Brain pericyte (primary cell): ENCODE data around the gene BDH1.
"Not testable (repeated sequence)": the region's sequence is repeated elsewhere in the genome, so short reads cannot be mapped to it uniquely, and the experiment has no call there.

ENCODE experiments used
- DNase-seq: peaks from one replicate; pipeline ENCODE4 v3.0.0-alpha.2; 2012; ENCODE audit warnings: low read depth, low spot score

The BDH1 gene, protein sequence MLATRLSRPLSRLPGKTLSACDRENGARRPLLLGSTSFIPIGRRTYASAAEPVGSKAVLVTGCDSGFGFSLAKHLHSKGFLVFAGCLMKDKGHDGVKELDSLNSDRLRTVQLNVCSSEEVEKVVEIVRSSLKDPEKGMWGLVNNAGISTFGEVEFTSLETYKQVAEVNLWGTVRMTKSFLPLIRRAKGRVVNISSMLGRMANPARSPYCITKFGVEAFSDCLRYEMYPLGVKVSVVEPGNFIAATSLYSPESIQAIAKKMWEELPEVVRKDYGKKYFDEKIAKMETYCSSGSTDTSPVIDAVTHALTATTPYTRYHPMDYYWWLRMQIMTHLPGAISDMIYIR

DNA sequence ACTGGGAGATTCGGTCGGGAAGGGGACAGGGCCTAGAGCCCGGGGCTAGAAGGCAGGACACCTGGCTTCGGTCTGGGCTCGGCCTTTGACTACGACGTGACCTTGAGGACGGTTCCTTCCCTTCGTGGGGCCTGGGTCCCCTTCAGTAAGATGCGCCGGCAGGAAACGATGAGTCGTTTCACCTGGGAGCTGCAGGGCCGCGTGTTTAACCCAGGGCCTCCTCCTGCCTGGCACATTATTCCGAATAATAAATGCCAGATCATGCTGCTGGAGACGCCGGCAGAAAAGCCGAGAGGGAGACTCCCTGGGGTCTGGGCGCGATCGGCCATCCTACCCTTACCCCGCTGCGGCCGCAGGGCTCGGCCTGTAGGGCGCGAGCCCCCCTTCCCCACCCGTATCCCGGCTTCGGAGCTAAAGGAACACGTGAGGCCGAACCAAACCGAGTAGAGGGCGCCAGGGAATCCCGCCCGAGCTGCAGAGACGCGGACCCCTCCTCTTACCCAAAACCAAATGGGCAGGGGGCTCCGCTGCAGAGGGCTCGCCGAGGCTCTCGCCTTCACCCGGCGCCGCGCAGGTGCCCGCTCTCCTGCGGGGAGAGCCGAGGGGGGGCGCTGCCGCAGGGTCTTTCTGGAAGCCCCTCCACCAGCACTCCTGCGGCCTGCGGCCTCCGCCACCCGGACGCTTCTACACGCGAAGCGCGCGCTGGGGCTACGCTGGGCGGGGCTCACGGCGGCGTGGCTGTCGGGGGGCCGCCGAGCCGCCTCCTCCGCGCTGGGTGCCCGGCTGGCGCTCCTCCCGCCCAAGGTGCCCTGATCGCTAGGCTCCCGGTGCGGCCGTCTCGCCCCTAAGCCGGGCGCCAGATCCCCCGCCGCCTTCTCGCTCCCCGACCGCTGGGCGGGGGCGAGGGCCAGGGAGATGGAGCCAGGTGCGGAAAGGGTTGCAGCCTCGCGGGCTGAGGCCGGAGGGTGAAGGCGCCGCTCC is at the start of gene BDH1:
TSS of gene BDH1 (minus strand) at position 688 of the 981 bp plus-strand sequence. CDS start 9,525 bp downstream, outside the sequence.
- no peak for DNase-seq

DNA sequence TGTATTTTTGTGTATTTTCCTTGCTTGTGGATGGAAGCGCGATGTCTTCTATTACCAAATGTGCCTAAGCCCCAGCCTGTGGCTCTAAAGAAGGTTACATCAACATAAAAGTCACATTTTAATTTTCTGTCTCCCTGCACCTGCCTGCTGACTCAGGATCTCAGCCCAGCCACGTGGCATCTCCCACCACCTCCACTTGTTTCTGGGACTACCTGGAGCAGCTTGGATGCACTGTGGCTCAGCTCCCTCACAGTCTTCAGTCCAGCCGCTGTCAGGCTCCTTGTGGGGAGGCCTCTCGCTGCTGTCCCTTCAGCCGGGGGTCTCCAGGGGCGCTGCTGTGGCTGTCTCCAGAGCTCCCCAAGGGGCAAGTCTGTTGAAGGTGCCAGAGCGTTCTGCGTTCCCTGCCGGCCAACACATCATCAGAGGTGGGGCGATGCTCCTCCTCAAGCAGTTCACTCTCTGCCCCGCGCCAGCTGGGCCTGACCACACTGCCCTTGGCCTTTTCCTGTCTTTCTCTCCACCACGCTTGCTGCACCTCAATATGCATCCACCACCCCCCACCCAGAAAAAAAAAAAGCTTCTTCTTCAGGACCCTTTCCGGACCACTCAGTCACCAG is 47.7 kb upstream of the BDH1 start:
- DNase-seq, result no peak

DNA sequence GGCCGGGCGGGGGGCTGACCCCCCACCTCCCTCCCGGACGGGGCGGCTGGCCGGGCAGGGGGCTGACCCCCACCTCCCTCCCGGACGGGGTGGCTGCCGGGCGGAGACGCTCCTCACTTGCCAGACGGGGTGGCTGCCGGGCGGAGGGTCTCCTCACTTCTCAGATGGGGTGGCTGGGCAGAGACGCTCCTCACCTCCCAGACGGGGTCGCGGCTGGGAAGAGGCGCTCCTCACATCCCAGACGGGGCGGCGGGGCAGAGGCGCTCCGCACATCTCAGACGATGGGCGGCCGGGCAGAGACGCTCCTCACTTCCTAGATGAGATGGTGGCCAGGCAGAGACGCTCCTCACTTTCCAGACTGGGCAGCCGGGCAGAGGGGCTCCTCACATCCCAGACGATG is 46.6 kb upstream of the BDH1 start:
- DNase-seq, result not testable (repeated sequence)

DNA sequence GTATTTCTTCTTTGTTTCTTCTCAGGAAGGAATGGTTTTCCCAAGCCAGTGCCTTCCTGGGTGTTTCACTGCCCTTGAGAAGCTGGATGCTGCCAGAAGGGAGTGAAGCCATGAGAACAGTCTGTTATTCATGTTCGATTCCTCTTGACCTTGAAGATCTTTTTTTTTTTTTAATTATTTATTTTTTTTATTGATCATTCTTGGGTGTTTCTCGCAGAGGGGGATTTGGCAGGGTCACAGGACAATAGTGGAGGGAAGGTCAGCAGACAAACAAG is 45.7 kb upstream of the BDH1 start:
- not testable (repeated sequence) for DNase-seq

DNA sequence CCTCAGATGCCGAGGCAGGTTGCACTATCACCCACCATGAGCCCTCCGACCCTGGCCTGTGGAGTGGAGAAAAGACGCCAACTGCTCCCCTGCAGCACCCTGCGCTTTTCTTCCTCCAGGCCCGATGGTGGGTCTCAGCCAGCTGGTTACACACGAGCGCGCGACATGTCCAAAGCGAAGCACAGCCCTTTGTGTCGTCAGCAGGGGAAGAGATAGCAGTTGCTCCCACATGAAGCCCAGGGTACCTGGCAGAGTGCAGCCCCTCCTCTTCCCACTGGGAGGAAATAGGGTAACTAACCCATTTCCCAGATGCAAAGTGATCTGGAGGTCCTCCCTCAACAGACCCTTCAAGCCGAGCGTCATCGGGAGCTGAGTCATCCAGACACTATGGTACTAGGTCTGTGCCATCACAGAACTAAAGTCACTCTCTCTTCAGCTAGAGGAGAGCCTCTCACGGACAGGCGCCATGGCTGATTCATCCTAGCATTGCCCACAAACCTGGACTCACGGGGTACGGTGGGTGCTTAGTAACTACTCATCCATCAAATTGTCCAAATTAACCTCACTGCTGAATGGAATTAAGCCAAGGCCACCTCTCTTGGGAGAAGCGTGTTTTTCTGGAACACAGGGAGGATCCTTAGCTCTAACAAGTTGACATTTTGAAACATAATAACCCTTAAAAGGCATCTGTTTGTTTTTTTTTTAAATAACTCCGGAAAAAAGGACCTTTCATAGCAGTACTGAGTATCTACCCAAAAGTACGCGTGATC is 45.2 kb upstream of the BDH1 start:
- DNase-seq, result no peak

DNA sequence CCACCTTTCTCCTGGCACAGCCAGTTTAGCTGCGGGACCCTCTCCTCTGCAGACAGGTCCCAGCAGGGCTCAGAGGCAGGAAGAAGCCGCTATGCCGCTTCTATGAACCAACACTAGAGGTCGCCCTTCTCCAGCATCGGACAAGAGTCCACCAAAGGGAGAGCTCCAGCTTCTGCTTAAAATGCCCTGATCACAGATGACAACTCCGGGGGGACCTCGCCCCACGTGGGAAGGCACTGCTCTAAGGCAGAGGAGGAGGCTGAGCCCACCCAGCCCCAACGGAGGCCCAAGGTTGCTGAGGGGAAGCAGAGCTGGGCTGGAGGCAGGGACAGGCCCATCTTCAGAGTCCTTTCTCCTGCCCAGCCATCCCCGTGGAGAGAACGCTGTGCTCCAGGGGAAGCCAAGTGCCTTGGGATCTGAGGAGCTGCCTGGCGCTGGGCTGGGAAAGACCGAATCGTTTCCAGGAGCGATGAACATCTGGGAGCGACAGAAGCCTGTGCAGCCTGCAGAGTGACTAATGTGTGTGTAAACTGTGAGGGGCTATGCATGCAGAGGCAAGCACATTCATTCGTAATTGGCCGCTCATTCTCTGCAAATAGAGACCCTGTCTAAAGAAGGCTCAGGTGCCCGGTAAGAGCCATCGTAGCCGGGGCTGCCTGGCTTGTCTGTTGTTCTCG is 43.5 kb upstream of the BDH1 start:
- peak; percentile 50 for DNase-seq

DNA sequence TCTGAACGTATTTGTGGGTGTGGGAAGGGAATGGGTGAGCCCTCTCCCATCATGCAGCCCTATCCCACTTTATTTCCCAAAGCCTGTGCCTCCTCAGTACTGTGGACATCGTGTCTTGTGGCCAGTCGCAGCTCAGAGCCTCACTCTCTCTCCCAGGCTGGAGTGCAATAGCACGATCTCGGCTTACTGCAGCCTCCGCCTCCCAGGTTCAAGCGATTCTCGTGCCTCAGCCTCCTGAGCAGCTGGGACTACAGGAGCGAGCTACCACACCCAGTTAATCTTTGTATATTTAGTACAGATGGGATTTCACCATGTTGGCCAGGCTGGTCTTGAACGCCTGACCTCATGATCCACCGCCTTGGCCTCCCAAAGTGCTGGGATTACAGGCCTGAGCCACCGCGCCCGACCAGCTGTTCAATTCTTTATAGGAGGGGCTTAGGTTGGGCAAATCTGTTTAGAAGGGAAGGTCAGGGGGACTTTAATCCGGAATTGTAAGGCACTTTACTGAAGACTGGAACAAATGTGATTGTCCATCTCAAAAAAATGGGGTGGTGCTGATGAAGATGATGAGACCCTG is 42.7 kb upstream of the BDH1 start:
- no peak for DNase-seq

DNA sequence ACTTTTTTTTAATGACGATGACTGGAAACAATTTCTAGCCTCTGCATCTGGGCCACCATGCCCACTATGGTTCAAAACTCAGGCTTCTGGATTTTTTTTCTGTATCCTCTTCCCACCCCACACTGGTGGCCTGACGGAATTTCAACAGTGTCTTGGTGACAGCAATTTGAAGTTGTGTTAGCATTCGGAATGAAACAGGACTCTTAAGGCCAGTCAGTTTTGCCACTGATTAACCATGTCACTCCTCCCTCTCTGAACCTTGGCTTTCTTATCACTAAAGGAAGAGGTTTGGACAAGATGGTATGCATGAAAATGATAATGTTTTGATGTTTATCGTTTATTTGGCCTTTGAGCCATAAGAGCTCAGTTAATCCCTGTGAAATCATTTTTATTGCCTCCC is 41.6 kb upstream of the BDH1 start:
- DNase-seq, result no peak

DNA sequence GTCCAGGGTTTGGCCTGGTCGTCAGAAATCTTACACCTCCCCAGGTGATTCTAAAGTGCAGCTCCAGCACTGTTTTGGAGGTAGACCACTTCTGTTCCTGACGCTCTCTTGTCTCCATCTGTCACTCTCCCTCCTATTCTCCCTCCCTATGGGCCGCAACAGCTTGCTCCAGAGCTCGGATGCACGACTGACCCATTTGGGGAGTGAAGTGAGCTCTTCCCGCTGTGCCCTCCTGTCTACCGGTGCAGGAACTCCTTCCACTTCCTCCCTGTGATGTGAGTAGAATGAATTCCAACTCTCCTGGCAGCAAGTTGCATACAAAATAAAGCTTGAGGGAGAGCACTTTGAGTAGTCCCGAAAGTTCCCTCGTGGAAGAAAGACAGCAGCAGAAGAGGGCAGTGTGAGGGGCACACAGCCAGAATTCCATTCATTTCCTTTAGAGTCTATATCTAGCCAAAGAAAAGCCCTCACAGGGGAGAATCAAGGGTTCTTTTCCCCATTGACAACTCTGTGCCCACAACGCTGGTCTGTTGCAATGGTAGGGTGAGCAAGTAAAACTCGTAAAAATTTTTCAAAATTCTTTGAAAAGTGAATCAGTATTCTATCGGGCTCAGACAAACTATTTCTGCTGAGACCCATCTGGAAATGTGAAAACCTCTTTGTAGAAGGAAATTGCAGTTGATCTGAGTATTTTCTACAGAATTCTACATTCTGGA is 39.9 kb upstream of the BDH1 start:
- DNase-seq, result no peak

DNA sequence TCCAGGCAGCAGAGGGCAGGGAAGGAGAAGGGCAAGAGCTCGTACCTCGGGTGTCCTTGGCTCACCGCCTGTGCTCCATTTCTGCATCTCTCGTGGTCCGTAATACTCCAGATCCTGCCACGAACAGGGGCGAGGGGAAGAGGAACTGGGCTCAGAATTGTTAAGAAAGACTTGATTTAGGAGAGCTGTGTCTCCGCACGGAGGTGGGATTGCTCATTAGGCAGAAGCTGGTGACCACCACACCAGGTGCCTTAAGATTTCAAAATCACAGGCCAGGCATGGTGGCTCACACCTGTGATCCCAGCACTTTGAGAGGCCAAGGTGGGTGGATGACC is 37.2 kb upstream of the BDH1 start:
- DNase-seq, result no peak

DNA sequence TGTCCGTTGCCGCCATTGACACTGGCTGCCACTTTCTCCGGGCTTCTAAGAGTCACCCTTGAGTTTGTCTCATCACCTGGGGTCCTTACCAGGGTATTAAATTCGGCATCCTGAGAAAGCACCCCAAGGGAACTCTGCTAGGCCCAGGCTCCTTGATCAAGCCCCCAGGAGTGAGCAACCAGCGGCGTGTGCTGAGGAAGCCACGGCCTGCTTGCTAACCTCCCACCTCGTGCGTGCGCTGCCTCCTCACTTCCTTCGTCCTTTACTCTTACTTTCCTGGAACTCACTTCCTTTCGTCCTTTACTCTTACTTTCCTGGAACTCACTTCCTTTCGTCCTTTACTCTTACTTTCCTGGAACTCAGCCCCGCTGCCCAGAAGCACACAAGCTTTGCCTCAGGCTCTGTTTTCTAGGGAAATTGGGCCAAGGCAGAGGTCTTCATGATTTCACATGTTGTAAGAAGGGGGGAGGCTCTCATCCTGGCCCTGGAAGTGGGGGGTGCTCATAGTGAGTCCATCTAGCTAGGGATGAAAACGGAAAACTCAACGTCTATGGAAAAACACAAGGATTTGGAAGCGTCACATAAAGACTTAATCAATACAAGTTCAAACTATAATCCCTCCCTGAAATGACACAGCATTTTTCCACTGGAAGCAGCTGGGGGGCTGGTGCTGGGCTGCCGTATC is 36.7 kb upstream of the BDH1 start:
- no peak for DNase-seq

DNA sequence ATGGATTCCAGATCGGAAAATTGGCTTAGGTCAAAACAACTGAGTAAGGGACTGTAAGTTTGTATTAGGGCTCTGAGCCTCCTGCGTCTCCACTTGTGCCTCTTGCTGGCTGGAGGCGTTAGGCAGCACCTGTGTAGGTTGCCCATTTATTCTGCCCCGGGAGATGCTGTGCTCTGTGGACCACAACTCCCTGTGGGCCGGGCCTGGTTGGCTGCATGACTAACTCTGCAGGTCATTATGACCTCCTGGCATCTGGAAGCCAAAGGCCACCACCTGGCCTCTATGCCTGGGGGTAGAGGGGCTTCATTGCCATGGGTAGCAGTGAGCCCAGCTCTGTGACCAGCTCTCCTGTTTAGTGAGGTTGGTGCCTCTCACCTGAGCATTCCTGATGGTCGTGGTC is 36.0 kb upstream of the BDH1 start:
- DNase-seq, result no peak

DNA sequence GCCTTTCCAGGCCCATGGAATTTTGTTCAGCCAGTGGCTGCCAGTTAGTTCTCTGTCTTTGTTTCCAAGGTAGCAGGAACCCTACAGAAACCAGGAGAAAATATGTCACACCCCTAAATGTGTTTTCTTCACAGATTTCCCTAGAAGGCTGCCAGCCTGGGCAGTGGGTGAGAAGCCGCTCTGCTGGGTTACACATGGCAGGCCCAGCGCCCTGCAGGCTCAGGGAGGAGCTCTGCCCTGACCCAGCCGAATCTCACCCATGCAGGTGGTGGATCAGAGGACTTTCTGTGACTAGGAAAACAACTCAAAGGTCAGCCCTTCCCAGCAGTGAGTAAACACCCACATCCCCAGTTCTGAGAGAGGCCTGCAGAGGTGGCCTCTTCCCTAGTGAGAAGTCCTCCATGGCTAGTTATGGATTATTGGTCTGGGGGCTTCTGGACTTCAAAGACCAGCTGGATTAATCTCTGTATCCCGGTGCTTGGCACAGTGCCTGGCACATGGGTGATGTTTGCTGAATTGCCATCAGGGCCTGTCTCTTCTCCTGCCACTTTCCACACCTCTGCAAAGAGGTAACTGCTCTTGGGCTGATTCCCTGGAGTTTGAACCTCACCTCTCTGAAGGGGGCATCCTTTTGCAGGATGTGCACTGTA is 34.7 kb upstream of the BDH1 start:
- no peak for DNase-seq

DNA sequence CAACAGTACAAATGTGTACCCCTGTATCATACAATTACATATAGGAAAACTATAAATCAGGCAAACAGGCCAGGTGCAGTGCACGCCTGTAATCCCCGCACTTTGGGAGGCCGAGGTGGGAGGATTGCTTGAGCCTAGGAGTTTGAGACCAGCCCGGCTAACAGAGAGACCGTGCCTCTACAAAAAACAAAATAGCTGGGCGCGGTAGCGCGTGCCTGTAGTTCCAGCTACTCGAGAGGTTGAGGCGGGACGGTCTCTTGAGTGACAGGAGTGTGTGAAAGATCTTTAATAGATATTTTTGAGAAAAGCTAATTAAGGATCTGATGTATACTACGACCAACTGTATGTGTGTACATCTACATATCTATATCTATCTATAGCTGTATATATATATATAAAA is 33.8 kb upstream of the BDH1 start:
- no peak for DNase-seq

DNA sequence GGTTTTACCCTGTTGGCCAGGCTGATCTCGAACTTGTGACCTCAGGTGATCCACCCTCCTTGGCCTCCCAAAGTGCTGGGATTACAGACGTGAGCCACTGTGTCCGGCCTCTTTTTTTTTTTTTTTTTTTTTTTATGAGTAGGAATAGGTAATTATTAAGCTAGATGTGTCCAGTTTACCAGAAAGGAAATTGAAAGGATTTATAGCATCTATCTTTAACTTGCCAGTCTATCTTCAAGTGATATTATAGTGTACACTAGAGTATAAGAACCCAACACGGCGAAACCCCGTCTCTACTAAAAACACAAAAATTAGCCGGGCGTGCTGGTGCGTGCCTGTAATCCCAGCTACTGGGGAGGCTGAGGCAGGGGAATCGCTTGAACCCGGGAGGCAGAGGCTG is 31.0 kb upstream of the BDH1 start:
- DNase-seq, result not testable (repeated sequence)

DNA sequence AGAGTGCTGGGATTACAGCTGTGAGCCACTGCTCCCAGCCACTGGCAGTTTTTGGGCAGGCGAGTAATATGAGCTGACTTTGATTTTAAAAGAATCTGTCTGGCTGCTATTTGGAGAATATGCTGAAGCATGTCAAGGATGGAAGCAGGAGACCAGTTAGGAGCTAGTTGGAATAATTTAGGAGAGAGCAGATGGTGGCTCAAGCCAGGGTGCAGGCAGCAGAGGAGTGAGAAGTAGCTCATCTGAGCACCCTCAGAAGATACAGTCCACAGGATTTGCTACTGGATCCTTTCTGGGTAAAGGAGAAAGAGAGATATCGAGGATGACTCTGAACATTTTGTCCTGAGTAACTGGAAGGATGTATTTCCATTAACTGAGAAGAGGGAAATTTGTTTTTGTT is 30.4 kb upstream of the BDH1 start:
- no peak for DNase-seq

DNA sequence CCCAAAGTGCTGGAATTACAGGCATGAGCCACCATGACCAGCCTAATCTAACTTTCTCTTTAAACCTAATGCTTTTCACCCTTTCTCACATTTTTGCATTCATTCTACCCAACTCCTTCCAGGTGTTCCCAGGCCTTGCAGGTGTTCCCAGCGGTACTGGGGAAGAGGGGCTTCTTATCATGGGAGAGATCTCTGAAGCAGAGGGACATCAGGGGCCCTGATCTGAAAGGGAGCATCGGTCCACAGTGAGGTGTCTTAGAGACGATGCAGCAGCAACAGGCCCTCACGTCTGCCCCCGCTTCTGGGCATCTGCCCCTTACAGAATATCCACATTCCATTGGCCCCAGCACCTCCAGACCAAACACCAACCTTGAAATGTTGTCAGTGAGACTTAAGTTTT is 29.0 kb upstream of the BDH1 start:
- no peak for DNase-seq

DNA sequence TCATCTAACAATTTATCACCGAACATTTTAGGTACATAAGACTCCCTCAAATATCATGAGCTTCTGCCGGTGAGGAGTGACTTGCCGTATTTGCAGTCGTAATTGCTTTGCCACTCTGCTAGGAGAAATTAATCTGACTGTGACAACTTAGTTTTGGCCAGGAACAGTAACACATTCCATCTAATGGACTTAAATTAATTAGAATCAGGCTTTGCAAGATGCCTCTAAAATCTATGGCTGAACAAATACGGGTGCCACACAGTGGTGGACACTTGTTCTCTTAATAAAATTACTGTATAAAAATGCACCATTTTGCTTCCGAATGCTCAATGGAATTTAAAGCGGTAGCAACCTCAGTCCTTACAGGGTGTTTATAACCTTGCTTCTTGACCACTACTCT is 27.6 kb upstream of the BDH1 start:
- DNase-seq, result no peak

DNA sequence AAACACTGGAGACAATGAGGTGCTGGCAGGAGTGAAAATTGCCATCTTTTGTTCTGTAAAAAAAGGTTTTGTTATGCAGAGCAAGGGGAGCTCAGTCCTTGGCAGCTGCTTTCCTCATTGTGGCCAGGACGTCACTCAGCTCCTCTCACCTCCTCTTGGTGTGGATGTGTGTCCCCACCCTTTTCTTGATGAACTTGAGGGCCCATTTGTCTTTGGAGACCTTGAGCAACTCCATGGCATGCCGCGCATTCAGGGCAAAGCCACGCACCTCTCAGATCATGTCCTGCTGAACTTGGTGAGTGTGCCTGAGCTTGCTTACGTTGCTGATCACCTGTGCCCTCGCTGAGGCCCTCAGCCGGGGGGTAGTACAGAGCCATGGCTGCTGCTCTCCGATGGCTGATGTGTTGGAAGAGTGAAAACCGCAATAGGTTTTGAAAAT is 24.5 kb upstream of the BDH1 start:
- DNase-seq, result no peak
